Activated naive CD4-positive, alpha-beta T cell treated with anti-CD3 and anti-CD28 coated beads, Interleukin-2, amount 50 U/mL, for 72 hours (primary cell): Measurements from ENCODE around the gene CETP. TPM values are rescaled to one million over a fixed set of nuclear protein-coding genes. Genes with fewer than 3 reads are reported as not detected.
"Not testable (repeated sequence)": the region's sequence is repeated elsewhere in the genome, so short reads cannot be mapped to it uniquely, and the experiment has no call there.

Source experiments
- ATAC-seq, 2 donors: fragments of 150-1000 bp; cut with Tn5 transposase; 2 replicates each; pipeline ENCODE4 v1.10.0; 2021; ENCODE audit warnings: mild to moderate bottlenecking in 2 of 2, moderate library complexity in 2 of 2
- DNase-seq, 2 donors: peaks; one replicate each; pipeline ENCODE4 v3.0.0; 2021 to 2022; ENCODE audit warnings: low spot score in 2 of 2
- H3K27ac Mint-ChIP-seq, 2 donors: one replicate each; pipeline ENCODE4 v1.8.0; 2022; ENCODE audit warnings: mild to moderate bottlenecking in 2 of 2, mixed read lengths in 2 of 2
- H3K36me3 Mint-ChIP-seq, 2 donors: one replicate each; pipeline ENCODE4 v1.8.0; 2022; ENCODE audit warnings: mixed read lengths in 2 of 2
- H3K9me3 Mint-ChIP-seq, 2 donors: one replicate each; pipeline ENCODE4 v1.8.0; 2022; ENCODE audit warnings: mixed read lengths in 2 of 2
- total RNA-seq, 2 donors: library from RNA; stranded (reverse); gene quantifications; one replicate each; pipeline ENCODE4 v1.2.3, GENCODE V29; 2022

CETP gene
- total RNA-seq, 2 donors from 2014 or later: not detected

- Mint-ChIP-seq H3K36me3 (peaks cover 43 to 53% of the 10 kb centered on the region in 2 donors), H3K9me3 (no peaks in the 10 kb centered on the region), H3K27ac (peak overlapping the region; percentile 87 to 100)
- no peak for ATAC-seq
- DNase-seq: peak in 1 of 2 donors; percentile 49
Observed at GRCh38 chr16:56995136-56995805, 33.5 kb downstream of the CETP start.

GRCh38 chr16:56997264-56997663 lies 35.5 kb downstream of the CETP start:
- H3K27ac Mint-ChIP-seq: peak overlapping the region; percentile 81 to 97
- H3K36me3 Mint-ChIP-seq: peaks cover 25 to 51% of the 10 kb centered on the region in 2 donors
- ATAC-seq (no peak), DNase-seq (no peak)
- peaks cover 0 to 6% of the 10 kb centered on the region in 2 donors for H3K9me3 Mint-ChIP-seq

- Mint-ChIP-seq H3K36me3 (peaks cover 24 to 49% of the 10 kb centered on the region in 2 donors), H3K27ac (peak overlapping the region; percentile 96 to 97), H3K9me3 (peaks cover 0 to 6% of the 10 kb centered on the region in 2 donors)
- ATAC-seq (no peak), DNase-seq (peak in 1 of 2 donors; percentile 42)
Observed at GRCh38 chr16:56997931-56998330, 36.2 kb downstream of the CETP start.

- Mint-ChIP-seq H3K27ac (peak overlapping the region; percentile 96 to 97), H3K36me3 (peaks cover 24 to 45% of the 10 kb centered on the region in 2 donors), H3K9me3 (peaks cover 0 to 6% of the 10 kb centered on the region in 2 donors)
- DNase-seq (no peak), ATAC-seq (no peak)
Observed at GRCh38 chr16:56998352-56998751, 36.6 kb downstream of the CETP start.

- ATAC-seq (no peak), DNase-seq (peak in 1 of 2 donors; percentile 41)
- H3K27ac Mint-ChIP-seq: peak overlapping the region; percentile 96 to 97
- peaks cover 24 to 43% of the 10 kb centered on the region in 2 donors for H3K36me3 Mint-ChIP-seq
- H3K9me3 Mint-ChIP-seq: peaks cover 0 to 6% of the 10 kb centered on the region in 2 donors
Observed at GRCh38 chr16:56998861-56999260, 37.1 kb downstream of the CETP start.

GRCh38 chr16:56999409-57000270 lies 37.9 kb downstream of the CETP start:
- ATAC-seq (peak; percentile 31 to 41), DNase-seq (peak in 1 of 2 donors; percentile 64)
- H3K36me3 Mint-ChIP-seq: peaks cover 16 to 46% of the 10 kb centered on the region in 2 donors
- peak overlapping the region; percentile 96 to 97 for H3K27ac Mint-ChIP-seq
- H3K9me3 Mint-ChIP-seq: peaks cover 0 to 6% of the 10 kb centered on the region in 2 donors

- Mint-ChIP-seq H3K36me3 (peaks cover 15 to 54% of the 10 kb centered on the region in 2 donors), H3K9me3 (peaks cover 0 to 6% of the 10 kb centered on the region in 2 donors), H3K27ac (peak overlapping the region; percentile 96 to 97)
Observed at GRCh38 chr16:57000271-57001025, 38.7 kb downstream of the CETP start.

GRCh38 chr16:57001026-57001679 lies 39.4 kb downstream of the CETP start:
- DNase-seq: no peak
- Mint-ChIP-seq H3K9me3 (peaks cover 0 to 6% of the 10 kb centered on the region in 2 donors), H3K36me3 (peaks cover 15 to 47% of the 10 kb centered on the region in 2 donors), H3K27ac (peak overlapping the region; percentile 96 to 97)
- no peak for ATAC-seq

More at GRCh38 chr16:57000271-57001025, 38.7 kb downstream of the CETP start:
- ATAC-seq (peak; percentile 83 to 92), DNase-seq (peak; percentile 36 to 82)

- H3K27ac Mint-ChIP-seq: peak overlapping the region; percentile 59 to 64
- peaks cover 0 to 6% of the 10 kb centered on the region in 2 donors for H3K9me3 Mint-ChIP-seq
- DNase-seq (peak in 1 of 2 donors; percentile 50), ATAC-seq (no peak)
- H3K36me3 Mint-ChIP-seq: peaks cover 11 to 48% of the 10 kb centered on the region in 2 donors
Observed at GRCh38 chr16:57003439-57004386, 42.0 kb downstream of the CETP start.

- H3K27ac Mint-ChIP-seq: peak overlapping the region; percentile 58 to 64
- no peak for ATAC-seq
- peaks cover 0 to 6% of the 10 kb centered on the region in 2 donors for H3K9me3 Mint-ChIP-seq
- peaks cover 9 to 55% of the 10 kb centered on the region in 2 donors for H3K36me3 Mint-ChIP-seq
- DNase-seq: peak in 1 of 2 donors; percentile 35
Observed at GRCh38 chr16:57004387-57005250, 42.9 kb downstream of the CETP start.

- H3K36me3 Mint-ChIP-seq: peaks cover 9 to 63% of the 10 kb centered on the region in 2 donors
- H3K27ac Mint-ChIP-seq, H3K9me3 Mint-ChIP-seq, ATAC-seq: not testable (repeated sequence)
- peak in 1 of 2 donors; percentile 26 for DNase-seq
Observed at GRCh38 chr16:57005597-57005996, 43.8 kb downstream of the CETP start.

- Mint-ChIP-seq H3K27ac (no peak overlapping the region), H3K9me3 (peaks cover 0 to 2% of the 10 kb centered on the region in 2 donors), H3K36me3 (peaks cover 9 to 56% of the 10 kb centered on the region in 2 donors)
- ATAC-seq (no peak), DNase-seq (peak in 1 of 2 donors; percentile 26)
Observed at GRCh38 chr16:57007050-57007449, 45.3 kb downstream of the CETP start.

GRCh38 chr16:57007530-57007929 lies 45.8 kb downstream of the CETP start:
- H3K27ac Mint-ChIP-seq: no peak overlapping the region
- DNase-seq (no peak), ATAC-seq (peak in 1 of 2 donors; percentile 21)
- peaks cover 9 to 58% of the 10 kb centered on the region in 2 donors for H3K36me3 Mint-ChIP-seq
- H3K9me3 Mint-ChIP-seq: no peaks in the 10 kb centered on the region

GRCh38 chr16:57008440-57008839 lies 46.7 kb downstream of the CETP start:
- no peak for DNase-seq
- Mint-ChIP-seq H3K36me3 (peaks cover 4 to 58% of the 10 kb centered on the region in 2 donors), H3K9me3 (no peaks in the 10 kb centered on the region), H3K27ac (peak overlapping the region; percentile 66 to 92)
- ATAC-seq: no peak
